ENCODE measurements around the gene RPL13A.

RPL13A gene

GRCh38 chr19:49486710-49487276 is 615 bp upstream of the RPL13A start:
- no peak for DNase-seq

DNA sequence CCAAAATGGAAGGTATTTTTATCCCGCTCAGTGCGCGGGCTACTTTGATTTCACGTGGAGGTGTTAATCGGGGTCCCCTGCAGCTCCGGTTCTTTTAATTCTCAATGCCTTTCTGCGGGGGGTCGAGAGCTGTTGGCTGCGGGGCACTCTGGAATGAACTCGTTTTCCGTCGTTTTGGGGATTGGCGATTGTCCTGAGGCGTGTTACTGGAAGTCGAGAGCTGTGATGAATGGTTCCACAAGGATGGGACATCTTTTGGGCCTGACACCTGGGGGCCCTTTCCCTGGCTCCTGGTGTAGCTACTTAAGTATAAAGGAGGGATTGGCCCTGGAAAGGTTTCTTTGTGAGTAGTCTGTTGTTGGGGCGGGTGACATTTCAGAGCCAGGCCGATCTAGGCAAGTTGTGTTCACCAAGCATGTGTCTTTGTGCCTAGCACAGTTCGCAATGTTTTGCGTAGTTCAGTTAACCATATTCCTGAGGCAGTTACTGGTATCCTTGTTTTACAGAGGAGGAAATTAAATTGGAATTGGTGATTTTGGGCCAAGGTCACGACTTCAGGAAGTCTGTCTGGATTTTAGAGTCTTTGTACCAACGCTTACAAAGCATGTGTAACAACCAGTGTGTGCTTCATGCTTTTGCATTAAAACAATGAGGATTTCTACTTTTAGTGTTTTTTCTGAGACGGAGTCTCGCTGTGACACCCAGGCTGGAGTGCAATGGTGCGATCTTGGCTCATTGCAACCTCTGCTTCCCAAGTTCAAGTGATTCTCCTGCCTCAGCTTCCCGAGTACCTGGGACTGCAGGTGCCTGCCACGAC is 846 bp downstream of the RPL13A start:
- DNase-seq, result no peak

DNA sequence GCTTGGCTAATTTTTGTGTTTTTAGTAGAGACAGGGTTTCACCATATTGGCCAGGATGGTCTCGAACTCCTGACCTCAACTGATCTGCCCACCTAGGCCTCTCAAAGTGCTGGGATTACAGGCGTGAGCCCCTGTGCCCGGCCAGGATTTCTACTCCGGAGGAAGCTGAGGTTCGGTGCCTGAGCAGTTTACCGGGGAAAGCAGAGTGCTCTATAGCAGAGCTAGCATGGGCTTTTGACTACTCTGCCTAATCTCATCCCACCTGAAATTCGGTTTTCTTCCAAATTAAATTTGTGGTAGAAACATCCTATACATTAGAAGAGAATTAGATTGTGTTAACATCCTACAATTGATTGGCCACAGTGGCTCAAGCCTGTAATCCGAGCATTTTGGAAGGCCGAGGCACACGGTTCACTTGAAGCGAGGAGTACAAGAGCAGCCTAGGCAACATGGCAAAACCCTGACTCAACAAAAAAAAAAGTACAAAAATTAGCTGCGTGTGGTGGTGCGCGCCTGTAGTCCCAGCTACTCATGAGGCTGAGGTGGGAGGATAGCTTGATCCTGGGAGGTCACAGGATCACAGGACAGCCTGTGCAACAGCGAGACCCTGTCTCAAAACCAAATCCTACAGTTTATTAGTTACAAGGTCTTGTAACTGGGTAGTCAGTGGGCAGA is 1.6 kb downstream of the RPL13A start:
- no peak for DNase-seq

DNA sequence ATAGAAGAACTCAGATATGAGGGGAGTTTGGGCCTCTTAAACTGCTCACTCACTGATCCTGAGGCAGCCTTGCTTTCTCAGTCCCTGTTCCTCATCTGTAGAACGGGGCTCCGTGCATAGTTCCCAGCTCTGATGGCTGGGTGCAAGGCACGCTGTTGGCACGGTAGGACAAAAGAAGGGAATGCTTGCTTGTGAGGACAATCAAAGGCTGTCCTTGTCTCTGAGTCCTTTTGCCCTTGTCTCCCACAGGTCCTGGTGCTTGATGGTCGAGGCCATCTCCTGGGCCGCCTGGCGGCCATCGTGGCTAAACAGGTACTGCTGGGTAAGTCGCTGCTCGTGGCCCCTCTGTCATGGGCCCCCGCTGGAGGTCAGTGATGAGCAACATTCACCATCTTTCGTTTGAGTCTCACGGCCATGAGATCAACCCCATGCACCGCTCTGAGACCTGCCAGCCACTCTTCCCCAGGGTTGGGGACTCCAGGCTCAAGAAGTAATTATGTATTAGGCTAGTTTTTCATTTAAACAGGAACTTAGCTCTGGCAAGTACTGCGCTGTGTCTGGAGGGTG is 2.3 kb downstream of the RPL13A start:
- peak in 1 of 2 donors; percentile 64 for DNase-seq

DNA sequence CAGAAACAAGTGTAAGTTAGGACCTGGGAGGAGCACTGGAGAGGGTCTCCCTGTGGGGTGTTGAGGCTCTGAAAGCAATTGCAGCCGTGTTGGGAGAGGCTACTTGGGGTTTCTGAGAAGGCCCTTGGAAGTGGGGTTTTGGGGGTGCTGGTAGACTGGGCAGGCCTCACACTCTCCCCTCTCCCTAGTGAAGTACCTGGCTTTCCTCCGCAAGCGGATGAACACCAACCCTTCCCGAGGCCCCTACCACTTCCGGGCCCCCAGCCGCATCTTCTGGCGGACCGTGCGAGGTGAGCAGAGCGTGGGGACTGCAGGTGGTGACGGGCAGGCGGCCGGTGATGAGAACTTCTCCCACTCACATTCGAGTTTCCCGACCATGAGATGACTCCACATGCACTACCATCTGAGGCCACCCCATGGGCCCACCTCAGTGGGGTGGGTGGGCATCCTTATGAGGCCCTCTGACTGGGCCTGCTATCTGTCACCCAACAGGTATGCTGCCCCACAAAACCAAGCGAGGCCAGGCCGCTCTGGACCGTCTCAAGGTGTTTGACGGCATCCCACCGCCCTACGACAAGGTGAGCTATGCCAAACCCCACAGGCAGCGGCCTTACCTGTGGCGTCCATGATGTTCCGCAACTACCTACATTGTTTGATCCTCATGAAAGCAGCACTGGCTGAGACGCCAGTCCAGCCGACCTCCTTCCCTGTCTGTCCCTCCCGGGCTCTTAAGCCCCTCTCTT is 3.0 kb downstream of the RPL13A start:
- DNase-seq, result peak in 1 of 2 donors; percentile 37

DNA sequence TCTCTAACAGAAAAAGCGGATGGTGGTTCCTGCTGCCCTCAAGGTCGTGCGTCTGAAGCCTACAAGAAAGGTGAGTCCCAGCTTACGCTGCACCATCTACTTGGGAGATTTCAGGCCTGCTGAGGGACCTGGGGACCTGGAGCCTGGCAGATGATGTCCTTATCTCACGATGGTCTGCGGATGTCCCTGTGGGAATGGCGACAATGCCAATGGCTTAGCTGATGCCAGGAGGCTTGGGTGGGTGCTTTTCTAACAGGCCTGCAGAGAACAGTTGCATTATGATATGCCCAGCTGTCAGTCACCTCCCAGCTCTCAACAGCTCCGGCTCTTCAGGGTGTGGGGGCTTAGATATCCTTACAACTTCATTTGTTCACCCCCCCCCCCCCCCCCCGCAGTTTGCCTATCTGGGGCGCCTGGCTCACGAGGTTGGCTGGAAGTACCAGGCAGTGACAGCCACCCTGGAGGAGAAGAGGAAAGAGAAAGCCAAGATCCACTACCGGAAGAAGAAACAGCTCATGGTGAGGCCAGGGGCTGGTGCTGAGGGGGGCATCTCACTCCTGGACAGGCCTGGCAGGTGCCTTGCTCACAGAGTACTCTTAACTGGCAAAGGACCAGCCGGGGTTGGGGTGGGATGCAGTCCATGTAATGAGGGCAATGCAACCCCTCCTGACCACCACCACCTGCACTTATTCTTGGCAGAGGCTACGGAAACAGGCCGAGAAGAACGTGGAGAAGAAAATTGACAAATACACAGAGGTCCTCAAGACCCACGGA is 3.8 kb downstream of the RPL13A start:
- DNase-seq, result no peak

GRCh38 chr19:49491804-49492572 is 4.6 kb downstream of the RPL13A start:
- DNase-seq, result no peak

- no peak for DNase-seq
These were observed 5.4 kb downstream of the RPL13A start for GRCh38 chr19:49492573-49493405.

GRCh38 chr19:49496574-49497008 is 9.2 kb downstream of the RPL13A start:
- DNase-seq, result no peak

DNA sequence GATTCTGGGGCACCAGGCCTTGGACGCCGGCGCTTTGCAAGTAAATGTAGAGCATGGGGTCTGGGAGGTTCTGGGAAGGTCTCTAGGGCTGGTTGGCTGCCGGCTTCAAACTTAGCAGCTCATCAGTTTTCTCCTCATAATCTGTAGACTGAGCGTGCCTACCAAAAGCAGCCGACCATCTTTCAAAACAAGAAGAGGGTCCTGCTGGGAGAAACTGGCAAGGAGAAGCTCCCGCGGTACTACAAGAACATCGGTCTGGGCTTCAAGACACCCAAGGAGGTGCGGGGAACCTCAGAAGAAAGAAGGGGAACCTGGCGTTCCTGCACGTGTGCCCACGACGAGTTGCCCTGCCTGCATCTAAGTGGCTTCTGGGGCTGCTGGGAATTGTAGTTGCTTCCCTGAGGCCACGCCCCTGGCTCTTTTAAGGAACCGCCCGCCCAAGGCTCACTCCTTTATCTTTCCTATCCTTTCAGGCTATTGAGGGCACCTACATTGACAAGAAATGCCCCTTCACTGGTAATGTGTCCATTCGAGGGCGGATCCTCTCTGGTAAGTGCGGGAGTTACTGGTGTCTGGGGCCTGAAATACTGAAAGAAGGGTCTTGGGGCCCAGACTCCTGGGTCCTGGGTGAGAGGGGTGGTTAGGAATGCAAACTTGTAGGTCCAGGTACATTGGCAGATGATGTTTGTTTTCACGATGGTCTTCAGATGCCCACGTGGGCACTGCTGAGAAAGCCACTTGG is 9.8 kb downstream of the RPL13A start:
- peak; percentile 85 to 87 for DNase-seq

- peak in 1 of 2 donors; percentile 42 for DNase-seq
These were observed 10.3 kb downstream of the RPL13A start for GRCh38 chr19:49497789-49498103.

- DNase-seq, result no peak
These were observed 11.1 kb downstream of the RPL13A start for GRCh38 chr19:49498475-49498874.

- DNase-seq, result peak in 1 of 2 donors; percentile 59
These were observed 11.7 kb downstream of the RPL13A start for GRCh38 chr19:49499030-49499670.

DNA sequence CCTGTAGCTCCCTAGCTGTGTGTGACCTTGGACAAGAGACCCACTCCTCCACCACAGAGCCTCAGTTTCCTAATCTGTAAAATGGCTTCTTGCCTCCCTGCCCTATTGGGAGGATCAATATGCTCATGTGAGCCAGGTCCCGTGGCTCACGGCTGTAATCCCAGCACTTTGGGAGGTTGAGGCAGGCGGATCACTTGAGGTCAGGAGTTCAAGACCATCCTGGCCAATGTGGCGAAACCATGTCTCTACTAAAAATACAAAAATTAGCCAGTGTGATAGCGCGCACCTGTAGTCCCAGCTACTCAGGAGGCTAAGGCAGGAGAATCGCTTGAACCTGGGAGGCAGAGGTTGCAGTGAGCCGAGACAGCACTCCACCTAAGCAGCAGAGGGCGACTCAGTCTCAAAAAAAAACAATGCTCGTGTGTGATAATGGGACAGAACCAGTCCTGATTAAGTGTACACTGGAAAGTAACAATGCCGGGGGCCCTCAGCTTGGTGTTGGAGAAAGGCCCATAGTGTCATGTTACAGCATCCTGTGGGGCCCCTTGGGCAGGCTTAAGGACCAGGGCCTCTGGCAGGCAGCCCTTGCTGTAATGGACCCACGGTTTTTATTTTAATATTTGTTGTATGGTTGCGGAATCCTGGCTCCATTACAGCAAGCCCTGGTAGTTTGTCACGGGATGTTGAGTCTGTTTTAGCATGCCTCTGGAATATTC is 15.6 kb downstream of the RPL13A start:
- DNase-seq, result peak; percentile 64 to 77

- no peak for DNase-seq
These were observed 16.2 kb downstream of the RPL13A start for GRCh38 chr19:49503582-49503962.

DNA sequence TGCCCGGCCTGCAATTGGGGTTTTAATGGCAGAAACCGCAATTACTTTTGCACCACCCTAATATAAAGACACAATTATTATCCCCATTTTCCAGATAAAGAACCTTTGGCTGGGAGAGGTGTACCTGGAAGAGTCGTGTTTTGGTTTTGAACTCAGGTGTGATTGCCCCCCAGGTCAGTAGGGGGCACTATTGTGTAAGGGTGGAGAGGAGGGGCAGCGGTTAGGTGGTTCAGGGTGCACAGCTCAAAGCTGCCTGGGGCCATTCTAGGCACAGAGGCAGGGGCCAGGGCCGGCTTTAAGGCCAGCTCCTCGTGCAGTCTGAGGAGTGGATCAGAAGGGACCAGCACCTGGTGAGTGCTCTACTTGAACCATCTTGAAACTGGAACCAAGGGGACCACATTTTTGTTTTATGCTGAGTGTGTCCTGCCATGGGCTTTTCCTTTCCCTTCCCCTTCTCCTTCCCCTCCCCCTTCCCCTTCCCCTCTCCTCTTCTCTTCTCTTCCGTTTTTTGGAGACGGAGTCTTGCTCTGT is 19.2 kb downstream of the RPL13A start:
- DNase-seq, result peak; percentile 81 to 88

- DNase-seq, result no peak
These were observed 20.5 kb downstream of the RPL13A start for GRCh38 chr19:49507803-49508494.
